Endometrial microvascular endothelial cells (primary cell): Measurements from ENCODE around the gene GFOD1. TPM values are rescaled to one million over a fixed set of nuclear protein-coding genes. Genes with fewer than 3 reads are reported as not detected.
"Not testable (repeated sequence)": the region's sequence is repeated elsewhere in the genome, so short reads cannot be mapped to it uniquely, and the experiment has no call there.

ENCODE experiments used
- in situ Hi-C: cut with HindIII; loops from 2 replicates; pipeline ENCODE4 v1.10.0; 2017; ENCODE audit warnings: low sequenced_read_pairs, low pct_unique_long_range_greater_than_20kb; ENCODE audit errors: inconsistent ontology term
- total RNA-seq: library from RNA; depleted of rRNA; stranded (reverse); fragments of >200 nt; gene quantifications from one replicate; pipeline ENCODE4 v1.2.3, GENCODE V29; 2015; ENCODE audit errors: inconsistent ontology term

GFOD1 gene
- total RNA-seq, 1 donor from 2014 or later = 27.7 TPM

GRCh38 chr6:13434135-13434775 is 53.1 kb downstream of the GFOD1 start:
- in situ Hi-C loops = not testable (repeated sequence)

GRCh38 chr6:13433709-13434121 is 53.7 kb downstream of the GFOD1 start:
- in situ Hi-C loops = no loop called here

GRCh38 chr6:13432526-13433184 is 54.7 kb downstream of the GFOD1 start:
- in situ Hi-C loops = no loop called here

- in situ Hi-C loops = no loop called here
Measured at GRCh38 chr6:13431861-13432465, 55.4 kb downstream of the GFOD1 start.

- in situ Hi-C loops = no loop called here
Measured at GRCh38 chr6:13431059-13431656, 56.2 kb downstream of the GFOD1 start.

GRCh38 chr6:13429406-13429753 is 58.0 kb downstream of the GFOD1 start:
- in situ Hi-C loops = no loop called here

GRCh38 chr6:13428583-13429405 is 58.6 kb downstream of the GFOD1 start:
- in situ Hi-C loops = no loop called here

GRCh38 chr6:13427801-13428582 is 59.4 kb downstream of the GFOD1 start:
- in situ Hi-C loops = no loop called here

GRCh38 chr6:13427316-13427715 is 60.1 kb downstream of the GFOD1 start:
- in situ Hi-C loops = no loop called here

GRCh38 chr6:13425943-13426931 is 61.2 kb downstream of the GFOD1 start:
- in situ Hi-C loops = no loop called here

GRCh38 chr6:13425270-13425873 is 62.0 kb downstream of the GFOD1 start:
- in situ Hi-C loops = no loop called here

GRCh38 chr6:13423252-13423651 is 64.1 kb downstream of the GFOD1 start:
- in situ Hi-C loops = no loop called here

- in situ Hi-C loops = no loop called here
Measured at GRCh38 chr6:13422681-13423221, 64.6 kb downstream of the GFOD1 start.

GRCh38 chr6:13421425-13422059 is 65.9 kb downstream of the GFOD1 start:
- in situ Hi-C loops = no loop called here

GRCh38 chr6:13420269-13420668 is 67.1 kb downstream of the GFOD1 start:
- in situ Hi-C loops = no loop called here

GRCh38 chr6:13419422-13420195 is 67.8 kb downstream of the GFOD1 start:
- in situ Hi-C loops = no loop called here
